CD4-positive, alpha-beta T cell (primary cell): ENCODE results near the gene SHLD1. TPM values are rescaled to one million over a fixed set of nuclear protein-coding genes. Genes with fewer than 3 reads are reported as not detected.
A peak's percentile ranks its signal among the peaks of the same experiment; 100 is the strongest.
"Not testable (repeated sequence)": the region's sequence is repeated elsewhere in the genome, so short reads cannot be mapped to it uniquely, and the experiment has no call there.

Source experiments
- ATAC-seq: fragments of 200-7000 bp; cut with Tn5 transposase; one replicate; pipeline ENCODE4 v1.10.0; 2022; ENCODE audit warnings: mild to moderate bottlenecking; ENCODE audit not compliant: poor library complexity
- CTCF ChIA-PET: fragments of 350-600 bp; sonication (Branson Sonifier 250); formaldehyde crosslinking; loops from one replicate; lab custom pipeline; 2021; ENCODE audit warnings: antibody characterized with exemption, inconsistent platforms; lab: Charles Lee
- POLR2A ChIA-PET: fragments of 350-600 bp; sonication (Branson Sonifier 250); formaldehyde crosslinking; loops from one replicate; lab custom pipeline; 2021; ENCODE audit warnings: antibody characterized with exemption, inconsistent platforms; lab: Charles Lee
- DNase-seq, 14 experiments: peaks; one replicate each; pipeline ENCODE4 v3.0.0-alpha.2; 2013 to 2020; ENCODE audit warnings: mixed read lengths in 2 of 14
- H3K27ac ChIP-seq, 2 donors: one replicate each; pipeline versions ENCODE4 v1.5.1 to v1.7.0; 2013; ENCODE audit warnings: low read length in 2 of 2, low read depth in 1 of 2, mild to moderate bottlenecking in 1 of 2
- H3K27me3 ChIP-seq, 2 experiments: 1 replicate in 1 of 2; 2 replicates in 1 of 2; pipeline versions ENCODE4 v1.6.1 to v1.7.0; 2013; ENCODE audit warnings: low read length in 2 of 2, control low read depth in 1 of 2, mild to moderate bottlenecking in 1 of 2, moderate library complexity in 1 of 2; ENCODE audit not compliant: insufficient read depth in 2 of 2, control insufficient read depth in 1 of 2
- H3K36me3 ChIP-seq: one replicate; pipeline ENCODE4 v1.6.1; 2013; ENCODE audit warnings: low read length, control low read depth; ENCODE audit not compliant: insufficient read depth
- H3K4me1 ChIP-seq: one replicate; pipeline ENCODE4 v1.6.1; 2013; ENCODE audit warnings: low read length, control low read depth; ENCODE audit not compliant: insufficient read depth
- H3K4me3 ChIP-seq: one replicate; pipeline ENCODE4 v1.5.1; 2013; ENCODE audit warnings: mild to moderate bottlenecking, low read length, moderate library complexity
- H3K9me3 ChIP-seq, 2 experiments: 1 replicate in 1 of 2; 2 replicates in 1 of 2; pipeline versions ENCODE4 v1.6.1 to v1.7.0; 2013; ENCODE audit warnings: low read length in 2 of 2, mild to moderate bottlenecking in 2 of 2, control low read depth in 1 of 2, moderate library complexity in 1 of 2; ENCODE audit not compliant: control insufficient read depth in 1 of 2, insufficient read depth in 1 of 2
- H3K27ac Mint-ChIP-seq: one replicate; pipeline ENCODE4 v1.8.0; 2020; ENCODE audit warnings: mixed read lengths
- H3K27me3 Mint-ChIP-seq: one replicate; pipeline ENCODE4 v1.8.0; 2021; ENCODE audit warnings: mixed read lengths
- H3K36me3 Mint-ChIP-seq: one replicate; pipeline ENCODE4 v1.8.0; 2021; ENCODE audit warnings: low read depth, mixed read lengths
- H3K4me1 Mint-ChIP-seq: one replicate; pipeline ENCODE4 v1.8.0; 2021; ENCODE audit warnings: low read depth, mixed read lengths
- H3K4me3 Mint-ChIP-seq: one replicate; pipeline ENCODE4 v1.8.0; 2020; ENCODE audit warnings: mild to moderate bottlenecking, mixed read lengths
- H3K9me3 Mint-ChIP-seq: one replicate; pipeline ENCODE4 v1.8.0; 2020; ENCODE audit warnings: mixed read lengths
- CTCF ChIP-seq: fragments of 200-600 bp; IDR thresholded peaks from one replicate; pipeline ENCODE4 v1.8.0; 2022; ENCODE audit warnings: antibody characterized with exemption, mild to moderate bottlenecking
- intact Hi-C, 2 experiments: fragments of 100-400 bp; cut with DNase I in 1 of 2; cut with micrococcal nuclease in 1 of 2; formaldehyde crosslinking; loops; one replicate each; pipeline versions ENCODE4 v1.15.1 to v1.9.0; 2023 to 2025; cut with DNase I, micrococcal nuclease
- total RNA-seq, 174 experiments: library from RNA in 2 of 174; stranded (reverse) in 2 of 174; gene quantifications; one replicate each; pipeline ENCODE4 v1.2.3 and lab custom pipeline; 2021 to 2026

Gene SHLD1
- total RNA-seq, 2 experiments from 2014 or later = 7.0 to 7.3 TPM

DNA sequence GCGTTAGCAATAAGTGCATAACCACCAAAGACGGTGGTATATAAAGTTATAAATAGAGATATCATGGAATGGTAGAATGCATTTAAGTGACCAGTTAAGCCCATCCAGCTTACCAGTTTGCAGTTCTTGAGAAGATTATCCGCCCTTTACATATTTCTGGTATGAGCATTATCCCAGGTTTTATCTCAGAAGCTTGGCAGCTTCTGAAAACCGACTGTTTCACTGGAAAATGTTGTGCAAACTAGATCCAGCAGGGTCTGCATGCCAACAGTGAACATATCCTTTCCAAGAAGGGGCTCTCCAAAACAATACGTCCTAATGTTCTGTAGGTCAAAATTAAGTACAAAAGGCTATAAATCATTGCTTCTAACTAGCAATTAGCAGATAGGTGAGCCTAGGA, 29.5 kb upstream of the SHLD1 start:
- POLR2A ChIA-PET = no interaction called here
- no peak overlapping the region for H3K27ac Mint-ChIP-seq

GRCh38 chr20:5721356-5721755, 28.8 kb upstream of the SHLD1 start:
- POLR2A ChIA-PET, H3K36me3 ChIP-seq, H3K27me3 ChIP-seq, H3K9me3 ChIP-seq, intact Hi-C loops, H3K27me3 Mint-ChIP-seq, CTCF ChIA-PET, ATAC-seq, H3K36me3 Mint-ChIP-seq, DNase-seq, H3K9me3 Mint-ChIP-seq, H3K4me3 ChIP-seq, H3K4me1 ChIP-seq, H3K27ac Mint-ChIP-seq, H3K27ac ChIP-seq, H3K4me3 Mint-ChIP-seq: not testable (repeated sequence)
- H3K4me1 Mint-ChIP-seq = peaks cover 23% of the 10 kb centered on the region

More for the DNA sequence above, 29.5 kb upstream of the SHLD1 start:
- Histone ChIP-seq H3K4me1 (peaks cover 11% of the 10 kb centered on the region), H3K27ac (no peak overlapping the region), H3K27me3 (no peaks in the 10 kb centered on the region), H3K9me3 (peaks cover 0 to 4% of the 10 kb centered on the region in 2 experiments), H3K36me3 (no peaks in the 10 kb centered on the region), H3K4me3 (no peak overlapping the region)
- no peaks in the 10 kb centered on the region for H3K9me3 Mint-ChIP-seq
- TF ChIP-seq CTCF = no peak
- H3K27me3 Mint-ChIP-seq = no peaks in the 10 kb centered on the region
- peaks cover 30% of the 10 kb centered on the region for H3K4me1 Mint-ChIP-seq
- no peaks in the 10 kb centered on the region for H3K36me3 Mint-ChIP-seq
- H3K4me3 Mint-ChIP-seq = no peak overlapping the region
- CTCF ChIA-PET = no interaction called here
- intact Hi-C loops = no loop called here
- no peak for ATAC-seq
- DNase-seq = no peak

DNA sequence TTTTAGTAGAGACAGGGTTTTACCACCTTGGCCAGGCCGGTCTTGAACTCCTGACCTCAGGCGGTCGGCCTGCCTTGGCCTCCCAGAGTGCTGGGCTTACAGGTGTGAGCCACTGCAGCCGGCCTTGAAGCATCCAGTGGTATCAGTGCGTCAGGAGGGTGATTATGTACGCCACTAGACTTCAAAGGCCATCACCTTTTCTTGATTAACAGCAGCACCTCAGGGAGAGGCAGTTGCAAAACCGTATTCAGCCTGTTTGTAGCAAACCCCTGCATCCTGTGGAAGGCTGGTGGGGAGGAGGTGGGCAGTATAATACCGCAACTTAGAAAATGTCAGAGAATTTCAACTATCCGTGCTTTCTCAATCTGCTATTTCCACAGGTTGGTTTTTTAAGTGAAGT, 27.3 kb upstream of the SHLD1 start:
- Mint-ChIP-seq H3K4me3 (no peak overlapping the region), H3K36me3 (no peaks in the 10 kb centered on the region), H3K4me1 (peaks cover 21% of the 10 kb centered on the region), H3K9me3 (peaks cover 4% of the 10 kb centered on the region), H3K27ac (no peak overlapping the region), H3K27me3 (no peaks in the 10 kb centered on the region)
- Histone ChIP-seq H3K9me3 (peaks cover 0 to 3% of the 10 kb centered on the region in 2 experiments), H3K36me3 (no peaks in the 10 kb centered on the region), H3K4me1 (no peaks in the 10 kb centered on the region), H3K27ac (no peak overlapping the region), H3K27me3 (no peaks in the 10 kb centered on the region), H3K4me3 (no peak overlapping the region)
- CTCF ChIA-PET = no interaction called here
- no peak for TF ChIP-seq CTCF
- intact Hi-C loops = no loop called here
- POLR2A ChIA-PET = interaction anchor here (1.7 kb wide), 1 partner anchor 9 kb away, joined by 4 read pairs; no protein-coding TSS in a partner anchor
- ATAC-seq (no peak), DNase-seq (peak in 2 of 14 experiments; percentile 21 to 29)

- H3K4me1 ChIP-seq, H3K36me3 Mint-ChIP-seq, DNase-seq, H3K4me3 ChIP-seq, intact Hi-C loops, H3K27ac ChIP-seq, H3K36me3 ChIP-seq, H3K27me3 Mint-ChIP-seq, H3K9me3 ChIP-seq, H3K4me1 Mint-ChIP-seq, ATAC-seq, H3K9me3 Mint-ChIP-seq, H3K4me3 Mint-ChIP-seq, H3K27ac Mint-ChIP-seq, H3K27me3 ChIP-seq: not testable (repeated sequence)
- ChIA-PET CTCF (interaction anchor here (1.0 to 1.1 kb wide), 2 partner anchors 10 to 13 kb away, joined by 3 read pairs; no protein-coding TSS in a partner anchor), POLR2A (interaction anchor here (1.3 kb wide), 1 partner anchor 11 kb away, joined by 4 read pairs; no protein-coding TSS in a partner anchor)
Observed at GRCh38 chr20:5725183-5725463, 25.1 kb upstream of the SHLD1 start.
